ENCODE data around the gene CAV2.

The CAV2 gene

GRCh38 chr7:116502201-116503096, 2.9 kb downstream of the CAV2 start:
- Histone ChIP-seq H3K4me2 (ENCODE audit: low read length) (no peak overlapping the region), H3K27ac (ENCODE audit: low read depth, low read length, poor library complexity, severe bottlenecking) (no peak overlapping the region), H3K79me2 (ENCODE audit: insufficient read depth, low read length) (no peaks in the 10 kb centered on the region)

GRCh38 chr7:116503835-116504234, 4.3 kb downstream of the CAV2 start:
- Histone ChIP-seq H3K4me3 (ENCODE audit: low read depth, low read length, poor library complexity, severe bottlenecking) (no peak overlapping the region), H3K79me2 (ENCODE audit: insufficient read depth, low read length) (no peaks in the 10 kb centered on the region), H3K36me3 (ENCODE audit: insufficient read depth, low read length) (no peaks in the 10 kb centered on the region), H3K9me3 (ENCODE audit: low read length) (no peaks in the 10 kb centered on the region), H3K9me2 (ENCODE audit: low read depth, low read length) (no peaks in the 10 kb centered on the region), H3K27me3 (ENCODE audit: insufficient read depth, low read length) (no peaks in the 10 kb centered on the region), H3K4me1 (ENCODE audit: insufficient read depth, low read length, severe bottlenecking) (no peaks in the 10 kb centered on the region), H4K20me1 (ENCODE audit: insufficient read depth, low read length) (no peaks in the 10 kb centered on the region), H2AFZ (ENCODE audit: low read length) (no peak overlapping the region), H3K27ac (ENCODE audit: low read depth, low read length, poor library complexity, severe bottlenecking) (no peak overlapping the region), H3F3A (ENCODE audit: insufficient read depth, low read length) (no peaks in the 10 kb centered on the region), H3K9ac (ENCODE audit: low read length) (no peak overlapping the region), H3K4me2 (ENCODE audit: low read length) (no peak overlapping the region)
- TF ChIP-seq EZH2 (IDR thresholded peaks at IDR 0.05; ENCODE audit: borderline replicate concordance, low read length) = no peak
- TF ChIP-seq, protein P1, sequence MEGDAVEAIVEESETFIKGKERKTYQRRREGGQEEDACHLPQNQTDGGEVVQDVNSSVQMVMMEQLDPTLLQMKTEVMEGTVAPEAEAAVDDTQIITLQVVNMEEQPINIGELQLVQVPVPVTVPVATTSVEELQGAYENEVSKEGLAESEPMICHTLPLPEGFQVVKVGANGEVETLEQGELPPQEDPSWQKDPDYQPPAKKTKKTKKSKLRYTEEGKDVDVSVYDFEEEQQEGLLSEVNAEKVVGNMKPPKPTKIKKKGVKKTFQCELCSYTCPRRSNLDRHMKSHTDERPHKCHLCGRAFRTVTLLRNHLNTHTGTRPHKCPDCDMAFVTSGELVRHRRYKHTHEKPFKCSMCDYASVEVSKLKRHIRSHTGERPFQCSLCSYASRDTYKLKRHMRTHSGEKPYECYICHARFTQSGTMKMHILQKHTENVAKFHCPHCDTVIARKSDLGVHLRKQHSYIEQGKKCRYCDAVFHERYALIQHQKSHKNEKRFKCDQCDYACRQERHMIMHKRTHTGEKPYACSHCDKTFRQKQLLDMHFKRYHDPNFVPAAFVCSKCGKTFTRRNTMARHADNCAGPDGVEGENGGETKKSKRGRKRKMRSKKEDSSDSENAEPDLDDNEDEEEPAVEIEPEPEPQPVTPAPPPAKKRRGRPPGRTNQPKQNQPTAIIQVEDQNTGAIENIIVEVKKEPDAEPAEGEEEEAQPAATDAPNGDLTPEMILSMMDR (IDR thresholded peaks at IDR 0.05; ENCODE audit: low read length) = no peak

More at GRCh38 chr7:116502201-116503096, 2.9 kb downstream of the CAV2 start:
- Histone ChIP-seq H3K9ac (ENCODE audit: low read length) (no peak overlapping the region), H3K4me1 (ENCODE audit: insufficient read depth, low read length, severe bottlenecking) (no peaks in the 10 kb centered on the region), H2AFZ (ENCODE audit: low read length) (no peak overlapping the region), H3K27me3 (ENCODE audit: insufficient read depth, low read length) (no peaks in the 10 kb centered on the region), H3K4me3 (ENCODE audit: low read depth, low read length, poor library complexity, severe bottlenecking) (no peak overlapping the region), H3K9me2 (ENCODE audit: low read depth, low read length) (no peaks in the 10 kb centered on the region), H4K20me1 (ENCODE audit: insufficient read depth, low read length) (no peaks in the 10 kb centered on the region), H3K9me3 (ENCODE audit: low read length) (no peaks in the 10 kb centered on the region), H3K36me3 (ENCODE audit: insufficient read depth, low read length) (no peaks in the 10 kb centered on the region), H3F3A (ENCODE audit: insufficient read depth, low read length) (no peaks in the 10 kb centered on the region)
- TF ChIP-seq, protein P1 (IDR thresholded peaks at IDR 0.05; ENCODE audit: low read length) = no peak
- TF ChIP-seq EZH2 (IDR thresholded peaks at IDR 0.05; ENCODE audit: borderline replicate concordance, low read length) = no peak

DNA sequence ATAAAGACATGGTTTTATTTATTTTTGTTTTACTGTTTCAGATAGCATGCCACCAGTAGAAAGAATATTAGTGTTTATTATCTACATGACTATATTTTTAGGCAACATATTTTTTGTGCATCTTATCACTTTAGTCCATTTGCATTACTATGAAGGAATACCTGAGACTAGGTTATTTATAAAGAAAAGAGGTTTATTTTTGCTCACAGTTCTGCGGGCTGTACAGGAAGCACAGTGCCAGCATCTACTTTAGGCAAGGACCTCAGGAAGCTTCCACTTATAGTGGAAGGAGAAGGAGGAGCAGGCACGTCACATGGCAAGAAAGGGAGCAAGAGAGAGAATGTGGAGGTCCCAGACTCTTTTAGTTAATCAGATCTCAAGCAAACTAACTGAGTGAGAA, 5.7 kb downstream of the CAV2 start:
- no peaks in the 10 kb centered on the region for H3K4me1 ChIP-seq (ENCODE audit: insufficient read depth, low read length, severe bottlenecking)
- no peaks in the 10 kb centered on the region for H3K27me3 ChIP-seq (ENCODE audit: insufficient read depth, low read length)
- no peaks in the 10 kb centered on the region for H4K20me1 ChIP-seq (ENCODE audit: insufficient read depth, low read length)
- H3K27ac ChIP-seq (ENCODE audit: low read depth, low read length, poor library complexity, severe bottlenecking) = no peak overlapping the region
- H3K9me3 ChIP-seq (ENCODE audit: low read length) = no peaks in the 10 kb centered on the region
- H3K4me3 ChIP-seq (ENCODE audit: low read depth, low read length, poor library complexity, severe bottlenecking) = no peak overlapping the region
- H3K4me2 ChIP-seq (ENCODE audit: low read length) = no peak overlapping the region
- no peaks in the 10 kb centered on the region for H3K36me3 ChIP-seq (ENCODE audit: insufficient read depth, low read length)
- H2AFZ ChIP-seq (ENCODE audit: low read length) = no peak overlapping the region
- no peaks in the 10 kb centered on the region for H3K79me2 ChIP-seq (ENCODE audit: insufficient read depth, low read length)
- H3K9ac ChIP-seq (ENCODE audit: low read length) = no peak overlapping the region
- TF ChIP-seq EZH2 (IDR thresholded peaks at IDR 0.05; ENCODE audit: borderline replicate concordance, low read length) = no peak
- TF ChIP-seq, protein P1 (IDR thresholded peaks at IDR 0.05; ENCODE audit: low read length) = no peak
- no peaks in the 10 kb centered on the region for H3K9me2 ChIP-seq (ENCODE audit: low read depth, low read length)
- no peaks in the 10 kb centered on the region for H3F3A ChIP-seq (ENCODE audit: insufficient read depth, low read length)
